A549 treated with CORT108297 at 1 μM for 4 hours (cell line): ENCODE measurements around the gene TRIM13. TPM values are rescaled to one million over a fixed set of nuclear protein-coding genes. Genes with fewer than 3 reads are reported as not detected.

Experiments used
- total RNA-seq: library from RNA; stranded (reverse); fragments of 200-300 nt; extraction: Qiagen RNA extraction; gene quantifications from 5 replicates; pipeline ENCODE4 v1.2.3, GENCODE V29; 2022

TRIM13 gene
- total RNA-seq = 13.2 to 15.2 TPM (median 14.4 TPM) in 5 replicates

GRCh38 chr13:49996951-49997895 lies at the start of gene TRIM13:
TSS of gene TRIM13 (plus strand) at chr13:49997042. CDS start at chr13:50011941, 14,899 bp downstream.

GRCh38 chr13:50015258-50015657 lies 18.4 kb downstream of the TRIM13 start, which contains the start of gene KCNRG:
TSS of gene KCNRG (plus strand) at chr13:50015444. CDS start at chr13:50015494, 50 bp downstream.

Other genes starting within 250 kb of the TRIM13 start
- gene KPNA3, start 204.4 kb upstream of the TRIM13 start, total RNA-seq = 26.9 to 29.7 TPM (median 27.4 TPM) in 5 replicates
- 9.6 to 12.0 TPM (median 9.8 TPM) in 5 replicates for gene SPRYD7, start 60.7 kb upstream of the TRIM13 start, total RNA-seq
- 0.29 to 0.78 TPM (median 0.52 TPM) in 5 replicates for gene KCNRG, start 18.4 kb downstream of the TRIM13 start, total RNA-seq